GM19328 (cell line): ENCODE data around the gene TREX2.
A peak's percentile ranks its signal among the peaks of the same experiment; 100 is the strongest.

Source experiments
- ATAC-seq: cut with Tn5 transposase; IDR thresholded peaks from one replicate; pipeline ENCODE4 v1.9.1; 2021; ENCODE audit warnings: mild to moderate bottlenecking, moderate library complexity; ENCODE audit not compliant: unreplicated experiment

The TREX2 gene

DNA sequence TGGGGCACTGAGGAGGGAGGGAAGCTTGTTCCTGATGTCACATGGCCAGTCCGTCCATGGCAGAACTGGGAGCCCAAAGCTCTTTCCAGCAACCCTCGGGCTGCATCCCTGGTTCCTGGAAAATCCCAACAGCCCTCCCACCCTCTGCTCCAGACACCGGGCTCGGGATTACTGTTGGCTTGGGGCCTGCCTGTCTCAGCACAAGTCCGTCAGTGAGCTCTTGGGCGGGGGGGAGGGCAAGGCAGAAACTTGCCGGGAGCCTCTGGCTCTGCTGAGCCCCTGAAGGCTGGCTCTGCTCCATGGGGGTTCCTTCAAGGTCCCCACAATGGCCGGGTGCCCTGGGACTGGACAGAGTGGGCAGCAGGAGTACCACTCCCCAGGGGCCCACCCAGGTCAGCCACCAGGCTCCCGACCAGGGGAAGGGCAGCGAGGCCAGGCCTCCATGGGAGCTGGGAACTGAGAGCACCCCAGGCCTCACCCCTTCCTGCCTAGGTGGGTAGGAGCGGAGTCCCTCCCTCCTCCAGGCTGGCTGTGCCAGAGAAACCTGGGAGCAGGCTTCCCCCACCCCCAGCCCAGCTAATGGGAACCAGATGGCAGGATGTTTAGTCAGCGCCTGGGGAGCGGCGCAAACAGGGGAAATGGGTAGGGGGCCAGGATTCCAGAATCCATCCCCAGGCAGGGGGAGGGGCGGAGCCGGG is 31.0 kb upstream of the TREX2 start:
- ATAC-seq, result no peak

DNA sequence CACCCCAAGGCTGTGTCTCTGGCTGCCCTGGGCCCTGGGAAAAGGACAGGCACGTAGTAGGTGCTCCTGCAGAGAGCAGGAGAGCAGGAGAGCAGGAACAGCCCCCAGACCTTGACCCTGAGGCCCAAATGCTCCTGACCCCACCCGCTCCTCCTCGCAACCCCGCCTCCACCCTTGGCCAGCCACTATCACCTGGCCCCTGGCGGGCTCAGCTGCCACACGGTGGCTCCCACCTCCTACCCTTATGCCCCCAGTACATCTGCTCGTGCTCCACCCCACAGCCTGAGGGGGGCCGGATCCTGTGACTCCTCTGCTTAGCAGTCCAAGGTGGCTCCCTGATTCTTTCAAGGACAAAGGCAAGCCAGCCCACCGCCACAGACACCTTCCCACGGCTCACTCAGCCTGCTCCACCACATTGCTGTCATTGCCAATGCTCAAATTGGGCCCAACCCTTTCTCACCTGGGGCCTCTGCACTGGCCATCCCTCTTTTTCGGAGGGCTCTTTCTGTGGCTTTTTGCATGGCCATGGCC is 30.0 kb upstream of the TREX2 start:
- ATAC-seq, result no peak

DNA sequence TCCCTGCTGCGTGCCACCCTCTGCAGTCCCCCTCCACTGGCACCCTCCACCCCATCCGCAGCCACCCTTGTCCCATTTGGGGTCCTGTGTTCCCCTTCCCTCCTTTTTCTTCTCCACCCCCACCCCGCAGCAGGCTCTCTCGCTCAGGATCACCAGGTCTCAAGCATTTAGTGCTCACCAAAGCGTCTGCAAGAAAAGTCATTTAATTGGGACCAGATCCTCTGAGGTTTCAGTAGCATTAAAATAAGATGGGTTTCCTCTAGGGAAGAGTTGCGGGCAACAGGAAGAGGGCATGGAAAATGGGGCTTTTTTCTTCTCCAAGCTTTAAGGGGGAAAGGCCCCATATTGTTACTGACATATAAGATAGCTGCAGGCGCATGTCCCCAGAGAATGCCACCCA is 29.4 kb upstream of the TREX2 start:
- ATAC-seq, result no peak

DNA sequence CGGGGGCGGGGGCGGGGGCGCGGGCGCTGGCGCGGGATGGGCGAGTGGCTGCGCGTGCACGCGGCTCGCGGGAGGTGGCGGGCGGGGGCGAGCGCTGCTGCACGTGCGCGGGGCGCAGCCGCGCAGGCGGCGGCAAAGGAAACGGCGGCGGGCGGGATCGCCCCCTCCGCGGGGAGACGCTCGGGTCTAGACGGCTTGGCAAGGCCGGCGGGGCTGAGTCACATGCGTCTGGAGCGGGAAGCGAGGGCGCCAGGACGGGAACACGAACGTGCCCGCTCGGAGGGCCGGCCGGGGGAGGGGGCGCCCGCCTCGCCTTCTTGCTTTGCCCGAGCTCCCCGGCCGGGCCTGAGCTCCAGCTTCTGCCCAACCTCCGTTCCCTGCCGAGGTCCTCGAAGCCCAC is 28.9 kb upstream of the TREX2 start:
- ATAC-seq, result no peak

DNA sequence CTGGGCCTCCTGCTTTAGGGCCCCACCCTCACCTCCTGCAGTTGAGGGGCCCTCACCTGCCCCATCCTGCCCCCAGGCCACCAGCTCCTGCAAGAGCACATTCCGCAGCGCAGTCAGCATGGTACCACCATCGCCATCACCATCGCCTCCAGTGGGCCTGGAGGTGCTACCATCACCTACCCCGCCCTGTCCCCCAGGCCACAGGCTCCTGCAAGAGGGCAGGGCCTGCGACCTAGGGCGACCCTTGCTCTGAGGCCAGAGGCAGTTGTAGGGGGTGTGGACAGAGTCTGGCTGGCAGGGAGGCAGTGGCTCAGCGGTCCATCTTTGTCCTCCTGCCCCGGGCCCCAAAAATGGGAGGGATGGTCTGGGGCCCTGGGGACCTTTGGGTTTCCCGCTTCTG is 28.4 kb upstream of the TREX2 start:
- ATAC-seq, result no peak

DNA sequence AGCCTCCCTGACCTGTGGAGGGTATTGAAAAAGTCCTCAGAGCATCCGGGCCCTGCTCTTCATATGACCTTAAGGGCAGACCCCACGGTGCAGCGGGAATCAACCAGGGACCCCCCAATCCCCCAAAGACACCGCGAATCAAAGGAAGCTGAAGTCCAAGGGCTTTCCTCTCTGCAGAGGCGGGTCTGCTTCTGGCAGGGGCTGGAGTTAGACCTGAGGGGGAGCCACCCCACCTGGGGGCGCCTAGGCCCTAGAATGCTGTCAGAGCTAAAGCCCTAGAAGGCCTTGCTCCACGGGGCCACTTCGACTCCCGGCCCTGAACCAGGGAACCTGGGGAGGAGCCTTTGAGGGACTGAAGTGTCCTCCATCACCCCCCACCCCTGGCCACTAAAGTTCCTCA is 27.3 kb upstream of the TREX2 start:
- no peak for ATAC-seq

DNA sequence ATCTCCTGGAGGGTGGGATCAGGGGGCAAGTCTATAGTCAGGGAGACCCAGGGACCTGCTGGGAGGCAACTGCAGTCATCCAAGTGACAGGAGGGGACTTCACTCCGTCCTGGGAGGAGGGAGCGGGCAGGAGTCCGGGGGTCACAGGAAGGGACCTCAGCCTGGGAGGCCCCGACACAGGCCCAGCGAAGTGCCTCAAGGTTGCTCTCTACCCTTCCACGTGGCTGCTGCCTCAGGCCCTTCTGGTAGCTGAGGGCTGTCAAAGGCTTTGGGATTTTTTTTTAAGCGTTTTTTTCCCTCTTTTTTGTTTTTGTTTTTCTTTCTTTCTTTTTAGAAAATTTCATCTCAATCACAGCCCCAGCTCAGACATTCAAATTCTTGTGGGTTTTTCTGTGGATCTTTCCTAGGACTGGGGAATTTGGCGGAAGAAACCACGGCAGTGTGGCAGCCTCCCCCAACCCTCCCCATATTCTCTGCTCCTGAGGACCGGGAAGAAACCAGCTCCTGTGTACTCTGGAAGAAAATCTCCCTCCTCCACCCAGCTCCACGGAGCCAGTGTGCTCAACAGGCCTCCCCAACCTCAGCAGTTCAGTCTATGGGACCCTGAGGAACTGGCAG is 25.9 kb upstream of the TREX2 start:
- no peak for ATAC-seq

DNA sequence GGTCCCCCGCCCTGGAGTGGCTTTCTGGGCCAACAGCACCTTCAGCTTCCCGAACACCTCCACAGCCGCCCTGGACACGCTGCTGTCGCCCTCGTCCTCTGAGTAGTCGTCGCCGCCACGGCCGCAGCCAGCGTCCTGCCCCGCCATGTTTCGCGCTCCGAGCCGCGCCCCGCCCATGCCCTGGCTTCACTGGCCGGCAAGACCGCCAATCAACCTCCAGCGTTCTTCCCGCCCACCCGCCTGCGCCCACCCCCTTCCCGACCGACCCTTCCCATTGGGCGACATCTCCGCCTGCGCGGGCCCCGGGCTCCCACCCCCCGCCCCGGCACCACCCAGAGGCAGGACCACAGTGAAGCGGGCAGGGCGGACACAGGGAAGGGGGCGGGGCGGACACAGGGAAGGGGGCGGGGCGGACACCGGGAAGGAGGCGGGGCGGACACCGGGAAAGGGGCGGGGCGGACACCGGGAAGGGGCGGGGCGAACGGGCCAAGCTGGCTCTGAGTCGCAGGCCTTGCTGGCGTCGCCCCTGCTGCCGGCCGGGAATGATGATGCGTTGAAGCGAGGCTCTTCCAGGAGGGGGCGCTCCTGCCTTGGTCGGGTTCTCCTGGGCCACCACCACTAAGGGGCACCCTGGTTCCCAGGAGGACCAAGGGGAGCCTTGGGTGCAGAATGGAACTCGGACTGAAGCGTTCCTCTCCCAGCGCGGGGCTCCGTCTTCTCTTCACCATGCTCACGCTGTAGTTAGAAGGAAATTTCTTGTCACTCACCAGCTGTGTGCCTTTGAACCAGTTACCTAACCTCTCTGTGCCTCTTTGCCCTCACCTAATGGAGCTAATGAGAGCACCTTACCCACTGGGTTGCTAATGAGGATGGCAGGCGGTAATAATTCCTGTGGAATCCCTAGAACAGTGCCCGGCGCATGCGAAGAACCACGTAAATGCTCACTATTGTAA is 24.8 kb upstream of the TREX2 start, which contains the start of gene HAUS7:
Gene HAUS7 (minus strand): TSS at position 166 of the 953 bp plus-strand sequence. CDS start 19 bp downstream, at position 147.
- peak; percentile 84 for ATAC-seq

DNA sequence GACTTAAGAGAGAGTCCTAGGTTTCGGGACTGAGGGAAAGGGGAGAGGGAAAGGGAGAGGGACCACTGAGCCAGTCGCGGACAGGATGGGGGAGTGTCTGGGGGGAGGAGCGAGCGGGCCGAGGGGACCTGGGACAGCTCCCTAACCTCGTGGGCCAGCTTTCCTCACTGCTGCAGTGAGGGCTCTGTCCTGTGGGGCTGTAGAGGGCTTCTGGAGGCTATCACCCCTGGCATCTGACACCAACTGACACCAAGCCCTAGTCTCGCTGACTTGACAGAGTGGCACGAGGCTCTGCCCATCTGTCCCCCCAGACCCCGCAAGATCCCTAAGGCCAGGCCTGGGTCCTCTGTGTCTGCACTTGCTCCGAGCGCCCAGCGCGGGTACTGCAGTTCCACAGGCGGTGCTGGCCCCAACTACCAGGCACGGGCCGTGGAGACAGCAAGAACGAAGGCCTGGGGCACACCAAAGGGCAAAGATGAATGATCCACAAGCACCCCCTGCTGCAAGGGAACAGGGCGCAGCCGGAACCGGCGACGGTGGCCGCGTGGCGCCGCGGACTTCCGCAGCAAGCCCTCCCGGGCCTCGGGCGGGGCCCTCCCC is 24.1 kb upstream of the TREX2 start:
- peak; percentile 29 for ATAC-seq

DNA sequence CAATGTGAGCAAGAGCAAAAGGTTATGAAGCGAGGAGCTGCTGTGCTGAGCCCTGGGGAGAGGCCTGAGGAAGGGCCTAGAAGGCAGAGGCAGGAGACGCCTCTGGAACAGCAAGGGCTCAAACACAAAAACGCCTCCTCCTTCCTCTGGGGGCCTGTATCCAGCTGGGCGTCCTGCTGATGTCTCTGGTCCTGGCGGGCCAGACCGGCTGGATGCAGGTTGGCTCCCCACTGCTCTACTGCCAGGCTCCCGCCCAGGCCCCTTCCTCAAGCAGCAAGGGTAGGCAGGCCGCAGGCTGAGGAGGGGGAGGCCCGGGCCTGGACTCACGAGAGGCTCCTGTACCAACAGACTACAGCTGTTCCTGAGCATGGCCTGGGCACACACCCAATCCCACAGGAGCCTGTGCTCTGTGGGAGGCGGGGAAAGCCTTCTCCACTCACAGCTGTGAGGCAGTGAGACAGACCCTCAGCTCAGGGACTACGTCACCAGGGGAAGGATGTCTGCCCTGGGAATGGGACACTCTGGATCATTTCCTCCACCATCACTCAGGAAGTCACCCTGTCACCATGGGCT is 22.2 kb upstream of the TREX2 start:
- ATAC-seq, result no peak

DNA sequence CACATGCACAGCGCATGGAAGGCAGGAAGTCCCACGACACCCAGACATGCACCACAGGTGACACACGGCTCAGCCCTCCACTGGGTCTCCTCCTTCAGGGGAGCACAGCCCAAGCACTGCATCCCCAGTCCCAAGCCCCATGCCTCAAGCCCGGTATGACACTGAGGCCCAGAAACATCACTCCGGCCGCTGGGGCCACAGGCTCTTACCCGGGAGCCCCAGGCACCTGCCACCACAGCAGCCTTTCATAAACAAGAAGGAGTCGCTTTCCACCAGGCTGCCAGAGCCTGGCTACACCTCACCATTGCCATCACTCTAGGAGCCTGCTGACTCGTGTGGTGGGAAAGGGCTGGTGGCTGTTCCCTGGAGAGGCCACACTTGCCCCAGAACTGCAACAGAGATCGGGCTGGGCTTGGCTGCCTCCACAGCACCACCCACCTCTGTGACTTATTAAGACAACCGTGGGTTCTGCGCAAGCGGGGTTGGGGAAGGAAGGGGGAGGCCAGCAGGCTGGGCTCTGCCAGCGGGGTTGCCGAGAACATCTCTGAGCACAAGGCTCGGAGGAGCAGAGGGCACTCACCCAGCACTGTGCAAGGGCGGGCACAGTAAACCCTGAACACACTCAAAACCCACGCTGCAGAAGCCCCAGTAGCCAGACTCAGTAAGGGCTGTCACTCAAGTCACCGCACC is 20.0 kb upstream of the TREX2 start:
- ATAC-seq, result no peak

DNA sequence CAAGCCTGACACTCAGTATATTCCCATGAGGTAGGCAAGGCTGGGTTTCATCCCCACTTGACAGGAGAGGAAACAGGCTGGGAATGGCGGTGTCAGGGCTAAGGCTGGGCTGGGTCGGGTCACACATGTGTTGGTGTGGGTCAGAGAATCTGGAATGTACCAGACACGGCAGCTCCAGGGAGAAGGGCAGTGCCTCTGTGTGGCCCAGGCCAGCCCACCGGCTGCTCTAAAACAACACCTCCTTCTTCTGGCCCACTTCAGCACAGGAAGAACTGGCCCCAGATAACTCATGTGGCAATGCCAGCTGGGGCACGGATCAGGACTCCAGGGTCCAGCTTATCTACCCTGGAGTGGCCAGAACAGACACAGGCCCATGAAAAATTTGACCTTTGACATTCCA is 18.3 kb upstream of the TREX2 start:
- ATAC-seq, result no peak

DNA sequence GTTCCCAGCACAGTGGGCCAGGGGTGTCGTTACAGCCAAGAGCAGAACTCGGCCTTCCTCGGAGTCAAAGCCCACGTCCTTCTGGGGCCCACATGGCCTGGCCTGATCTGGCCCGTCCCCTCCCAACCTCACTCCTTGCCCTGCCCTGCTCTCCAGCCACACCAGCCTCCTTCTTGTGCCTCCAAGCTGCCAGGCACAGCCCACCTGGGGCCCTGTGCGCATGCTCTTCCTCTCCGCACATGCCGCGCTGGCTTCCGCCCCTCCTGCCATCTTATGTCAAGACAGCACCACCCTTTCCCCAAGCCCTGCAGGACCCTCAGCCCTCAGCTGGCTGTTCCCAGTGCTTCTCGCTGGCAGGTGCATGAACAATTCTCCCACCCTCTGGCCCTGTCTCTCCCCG is 17.7 kb upstream of the TREX2 start:
- ATAC-seq, result no peak

DNA sequence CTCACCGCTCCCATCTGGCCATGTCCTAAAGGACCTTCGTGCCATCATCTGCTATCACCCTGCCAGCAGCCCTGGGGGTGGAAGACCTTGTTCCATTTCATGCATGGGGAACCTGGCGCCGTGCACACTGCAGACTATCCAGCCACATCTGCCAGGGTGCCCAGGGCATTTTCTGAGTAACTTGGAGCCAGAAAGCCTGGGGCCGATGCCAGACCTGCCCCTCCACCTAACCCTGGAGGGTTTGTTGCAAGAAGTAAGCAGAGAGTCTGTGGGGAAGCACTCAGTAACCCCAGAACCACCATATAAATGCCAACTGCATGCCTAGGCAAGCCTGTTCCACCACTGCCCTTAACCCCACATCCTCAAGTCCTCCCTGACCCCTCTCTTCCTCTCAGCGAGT is 17.2 kb upstream of the TREX2 start:
- no peak for ATAC-seq

DNA sequence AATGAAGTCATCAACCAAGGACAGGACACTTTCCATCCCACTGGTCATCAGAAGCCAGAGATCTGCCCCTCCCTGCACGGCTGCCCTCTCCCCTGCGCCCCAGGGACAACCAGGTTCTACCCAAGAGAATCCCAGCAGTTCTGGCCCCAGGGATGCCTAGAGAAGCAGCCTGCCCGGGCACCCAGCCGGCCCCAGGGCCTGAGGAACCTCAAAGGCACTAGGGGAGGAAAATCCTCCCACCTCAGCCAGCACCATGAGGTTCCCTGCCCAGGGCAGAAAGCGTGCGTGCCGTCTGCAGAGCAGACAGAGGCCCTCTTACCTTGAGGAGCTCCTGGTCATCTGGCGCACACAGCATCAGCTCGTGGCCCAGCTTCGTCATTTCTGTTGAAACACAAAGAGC is 16.4 kb upstream of the TREX2 start:
- no peak for ATAC-seq

DNA sequence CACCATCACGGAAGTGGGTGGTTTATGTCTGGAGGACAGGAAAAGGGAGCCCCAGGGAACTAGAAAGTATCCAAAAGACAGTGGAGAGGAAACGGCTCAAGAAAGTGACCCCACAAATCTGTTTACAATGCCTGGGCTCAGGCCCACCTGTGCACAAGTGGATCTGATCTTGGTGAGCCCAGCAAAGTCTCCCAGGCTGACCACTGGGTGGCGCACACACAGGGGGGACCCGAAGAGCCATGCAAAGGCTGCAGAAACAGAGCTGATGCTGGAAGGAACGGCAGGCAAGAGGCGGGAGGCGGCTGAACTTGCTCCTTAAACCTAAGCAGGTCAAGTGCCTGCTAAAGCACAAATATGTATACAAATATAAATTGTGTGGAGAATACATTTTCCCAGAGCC is 15.0 kb upstream of the TREX2 start:
- no peak for ATAC-seq

DNA sequence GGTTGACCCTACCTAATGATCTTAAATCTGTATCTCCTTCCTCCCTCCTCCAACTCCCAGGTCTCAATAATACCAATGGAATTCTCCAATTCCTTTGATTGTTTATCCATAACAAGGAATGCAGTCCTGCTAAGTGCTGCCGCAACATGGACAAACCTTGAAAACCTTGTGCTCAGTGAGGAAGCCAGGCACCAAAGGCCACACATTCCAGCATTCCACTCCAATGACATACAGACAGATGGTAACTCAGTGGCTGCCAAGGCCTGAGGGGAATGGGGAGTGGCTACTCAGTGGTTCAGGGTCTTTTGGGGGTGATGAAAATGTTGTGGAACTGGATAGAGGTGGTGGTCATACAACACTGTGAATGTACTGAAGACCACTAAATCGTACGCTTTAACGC is 14.1 kb upstream of the TREX2 start:
- ATAC-seq, result no peak

DNA sequence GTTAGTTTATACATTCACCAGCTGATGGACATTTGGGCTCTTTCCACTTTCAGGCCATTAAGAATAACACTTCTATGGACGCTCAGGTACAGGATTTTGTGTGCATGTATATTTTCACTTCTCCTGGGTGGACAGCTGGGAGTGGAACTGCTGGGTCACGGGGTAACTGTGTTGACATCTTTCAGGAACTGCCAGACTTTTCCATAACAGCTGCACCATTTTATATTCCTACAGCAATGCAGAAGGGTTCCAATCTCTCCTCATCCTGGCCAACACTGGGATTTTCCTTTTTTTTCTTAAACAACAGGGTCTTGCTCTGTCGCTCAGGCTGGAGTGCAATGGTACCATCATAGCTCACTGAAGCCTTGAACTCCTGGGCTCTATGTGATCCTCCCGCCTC is 12.6 kb upstream of the TREX2 start:
- ATAC-seq, result no peak

DNA sequence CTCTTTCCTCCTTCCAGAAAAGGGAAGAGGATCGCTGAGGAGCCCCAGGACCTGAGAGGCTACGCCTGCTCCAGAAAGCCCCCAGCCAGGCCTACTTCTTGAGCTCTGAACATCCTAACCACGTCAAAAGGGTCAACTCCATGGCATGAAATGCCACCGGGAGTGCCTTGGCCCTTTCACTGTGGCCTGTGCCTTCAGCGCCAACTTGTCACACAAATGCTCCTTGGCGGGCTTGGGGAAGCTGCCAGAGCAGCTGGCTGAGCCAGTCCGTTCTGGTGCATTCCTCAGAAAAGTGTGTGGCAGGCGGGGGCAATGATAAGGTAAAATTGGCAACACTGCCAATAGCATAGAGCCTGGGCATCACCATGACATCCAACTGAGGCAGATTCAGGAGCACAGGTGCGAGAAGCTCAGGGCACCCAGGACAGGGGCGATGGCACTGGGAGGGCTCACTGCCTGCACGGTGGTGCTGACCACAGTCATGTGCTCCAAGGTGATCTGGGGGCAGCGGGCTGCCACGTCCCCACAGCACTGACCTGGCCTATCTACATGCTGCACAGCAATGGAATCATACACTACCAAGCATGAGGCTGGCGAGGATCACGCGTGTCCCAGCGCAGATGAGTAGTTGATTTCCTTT is 12.1 kb upstream of the TREX2 start:
- no peak for ATAC-seq
